Neural cell (in vitro differentiated cells): Measurements from ENCODE around the gene GRID1. TPM values are rescaled to one million over a fixed set of nuclear protein-coding genes. Genes with fewer than 3 reads are reported as not detected.

ENCODE experiments used
- H2AFZ ChIP-seq: fragments of 200-600, 300-800 bp; sonication (generic), shearing (Covaris generic); 2 replicates; pipeline ENCODE4 v1.6.0; 2014; ENCODE audit warnings: low read depth, mild to moderate bottlenecking, antibody characterized with exemption, low read length, moderate library complexity
- H3F3A ChIP-seq: fragments of 200-600 bp; shearing (Covaris generic); 2 replicates; pipeline ENCODE4 v1.6.1; 2016; ENCODE audit warnings: mild to moderate bottlenecking, moderate library complexity, mixed read lengths, antibody characterized with exemption, low read length; ENCODE audit not compliant: insufficient read depth, poor library complexity, severe bottlenecking
- H3K27ac ChIP-seq: fragments of 200-600, 300-800 bp; sonication (generic), shearing (Covaris generic); 2 replicates; pipeline ENCODE4 v1.5.1; 2014; ENCODE audit warnings: mild to moderate bottlenecking, low read length, moderate library complexity
- H3K27me3 ChIP-seq: fragments of 300-800, 200-600 bp; sonication (generic), shearing (Covaris generic); 2 replicates; pipeline ENCODE4 v1.6.0; 2014; ENCODE audit warnings: mild to moderate bottlenecking, low read depth, low read length, moderate library complexity; ENCODE audit not compliant: insufficient read depth
- H3K36me3 ChIP-seq: fragments of 300-800, 200-600 bp; sonication (generic), shearing (Covaris generic); 2 replicates; pipeline ENCODE4 v1.5.1; 2014; ENCODE audit warnings: mild to moderate bottlenecking, antibody characterized with exemption, low read length, moderate library complexity; ENCODE audit not compliant: insufficient read depth
- H3K4me2 ChIP-seq: fragments of 300-800, 200-600 bp; sonication (generic), shearing (Covaris generic); 2 replicates; pipeline ENCODE4 v1.6.0; 2014; ENCODE audit warnings: mild to moderate bottlenecking, low read length
- H3K4me3 ChIP-seq: fragments of 300-800, 200-600 bp; sonication (generic), shearing (Covaris generic); 2 replicates; pipeline ENCODE4 v1.5.1; 2014; ENCODE audit warnings: mild to moderate bottlenecking, low read length, moderate library complexity
- H3K79me2 ChIP-seq: fragments of 200-600 bp; shearing (Covaris generic); replicated peaks from 2 replicates; pipeline ENCODE4 v1.6.0; 2014; ENCODE audit warnings: mild to moderate bottlenecking, low read length, moderate library complexity; ENCODE audit not compliant: insufficient read depth
- H3K9ac ChIP-seq: fragments of 300-800, 200-600 bp; sonication (generic), shearing (Covaris generic); 2 replicates; pipeline ENCODE4 v1.6.1; 2016; ENCODE audit warnings: mild to moderate bottlenecking, low read length, mixed read lengths
- H3K9me2 ChIP-seq: fragments of 200-600 bp; shearing (Covaris generic); 2 replicates; pipeline ENCODE4 v1.6.1; 2016; ENCODE audit warnings: mild to moderate bottlenecking, low read length, mixed read lengths; ENCODE audit not compliant: insufficient read depth
- H3K9me3 ChIP-seq: fragments of 200-600, 300-800 bp; sonication (generic), shearing (Covaris generic); 2 replicates; pipeline ENCODE4 v1.6.1; 2016; ENCODE audit warnings: mild to moderate bottlenecking, mixed run types, low read length, moderate library complexity, mixed read lengths
- H4K20me1 ChIP-seq: fragments of 200-600 bp; shearing (Covaris generic); 2 replicates; pipeline ENCODE4 v1.6.1; 2016; ENCODE audit warnings: mild to moderate bottlenecking, mixed run types; ENCODE audit not compliant: insufficient read depth
- EP300 ChIP-seq: fragments of 450-650 bp; conservative IDR thresholded peaks from 2 replicates; pipeline ENCODE4 v1.6.1; 2014; ENCODE audit warnings: antibody characterized with exemption, mild to moderate bottlenecking, moderate library complexity; ENCODE audit not compliant: poor library complexity, severe bottlenecking
- EZH2 ChIP-seq: fragments of 200-600, 300-800 bp; shearing (Covaris generic), sonication (generic); IDR thresholded peaks from 2 replicates; pipeline ENCODE4 v1.6.1; 2014; ENCODE audit warnings: antibody characterized with exemption, low read length, borderline replicate concordance, mild to moderate bottlenecking; ENCODE audit not compliant: insufficient read depth, poor library complexity, severe bottlenecking
- MXI1 ChIP-seq: fragments of 450-650 bp; conservative IDR thresholded peaks from 2 replicates; pipeline ENCODE4 v1.6.1; 2014; ENCODE audit warnings: antibody characterized with exemption, mild to moderate bottlenecking; ENCODE audit not compliant: poor library complexity, severe bottlenecking
- POLR2AphosphoS5 ChIP-seq: IDR thresholded peaks from 2 replicates; pipeline ENCODE4 v1.6.1; 2012
- RAD21 ChIP-seq: fragments of 450-650 bp; conservative IDR thresholded peaks from 2 replicates; pipeline ENCODE4 v1.6.1; 2014; ENCODE audit warnings: antibody characterized with exemption, mild to moderate bottlenecking, moderate library complexity
- REST ChIP-seq: IDR thresholded peaks from 2 replicates; pipeline ENCODE4 v1.6.1; 2012; ENCODE audit warnings: borderline replicate concordance
- SMC3 ChIP-seq: fragments of 450-650 bp; conservative IDR thresholded peaks from 2 replicates; pipeline ENCODE4 v1.6.1; 2014; ENCODE audit warnings: antibody characterized with exemption, mild to moderate bottlenecking, moderate library complexity; ENCODE audit not compliant: poor library complexity
- TAF1 ChIP-seq: IDR thresholded peaks from 2 replicates; pipeline ENCODE4 v1.6.1; 2012; ENCODE audit warnings: low read depth
- polyA plus RNA-seq: library from polyadenylated mRNA; depleted of rRNA; stranded (reverse); fragments of >200 nt; gene quantifications from 2 replicates; pipeline ENCODE4 v1.2.3, GENCODE V29; 2014
- TF ChIP-seq, protein P1 (sequence below): fragments of 450-650 bp; IDR thresholded peaks from 2 replicates; pipeline ENCODE4 v1.5.1; 2014; ENCODE audit warnings: antibody characterized with exemption, mild to moderate bottlenecking, moderate library complexity; ENCODE audit not compliant: poor library complexity, severe bottlenecking

GRID1 gene
- polyA plus RNA-seq, 1 donor from 2014 or later = 7.3 TPM

- Histone ChIP-seq H3K27ac (no peak overlapping the region), H3K9me3 (no peaks in the 10 kb centered on the region), H3K4me3 (no peak overlapping the region), H2AFZ (no peak overlapping the region), H3F3A (no peaks in the 10 kb centered on the region), H3K9me2 (no peaks in the 10 kb centered on the region), H3K79me2 (no peaks in the 10 kb centered on the region), H3K36me3 (no peaks in the 10 kb centered on the region), H3K4me2 (no peak overlapping the region), H4K20me1 (no peaks in the 10 kb centered on the region), H3K27me3 (no peaks in the 10 kb centered on the region), H3K9ac (no peak overlapping the region)
- TF ChIP-seq REST = no peak
These were observed 787.7 kb downstream of the GRID1 start for GRCh38 chr10:85578860-85579259.

DNA sequence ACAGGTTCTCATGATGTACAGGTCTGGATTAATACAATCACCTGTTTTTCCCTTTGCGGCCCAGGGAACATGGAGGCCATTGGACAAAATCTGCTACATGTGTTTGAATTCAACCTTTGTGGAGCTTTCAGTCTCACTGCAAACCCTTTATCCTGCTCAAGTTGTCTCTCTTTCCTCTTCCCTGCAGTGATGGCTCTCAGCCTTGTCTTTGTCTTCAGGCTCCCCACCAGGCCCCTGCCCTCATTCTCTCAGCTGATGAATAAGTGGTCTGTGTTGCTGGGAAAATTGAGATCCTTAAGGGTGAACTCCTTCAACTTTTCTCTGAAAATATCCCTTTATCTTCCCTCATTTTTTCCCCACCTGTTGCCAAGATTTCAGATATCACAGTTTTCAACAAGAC is 791.2 kb downstream of the GRID1 start:
- Histone ChIP-seq H3K27me3 (no peaks in the 10 kb centered on the region), H3K27ac (no peak overlapping the region), H3K9me2 (no peaks in the 10 kb centered on the region), H4K20me1 (no peaks in the 10 kb centered on the region), H3K79me2 (no peaks in the 10 kb centered on the region), H3K4me2 (no peak overlapping the region), H3K4me3 (no peak overlapping the region), H2AFZ (no peak overlapping the region), H3K9me3 (no peaks in the 10 kb centered on the region), H3K36me3 (no peaks in the 10 kb centered on the region), H3K9ac (no peak overlapping the region), H3F3A (no peaks in the 10 kb centered on the region)
- TF ChIP-seq, protein P1, sequence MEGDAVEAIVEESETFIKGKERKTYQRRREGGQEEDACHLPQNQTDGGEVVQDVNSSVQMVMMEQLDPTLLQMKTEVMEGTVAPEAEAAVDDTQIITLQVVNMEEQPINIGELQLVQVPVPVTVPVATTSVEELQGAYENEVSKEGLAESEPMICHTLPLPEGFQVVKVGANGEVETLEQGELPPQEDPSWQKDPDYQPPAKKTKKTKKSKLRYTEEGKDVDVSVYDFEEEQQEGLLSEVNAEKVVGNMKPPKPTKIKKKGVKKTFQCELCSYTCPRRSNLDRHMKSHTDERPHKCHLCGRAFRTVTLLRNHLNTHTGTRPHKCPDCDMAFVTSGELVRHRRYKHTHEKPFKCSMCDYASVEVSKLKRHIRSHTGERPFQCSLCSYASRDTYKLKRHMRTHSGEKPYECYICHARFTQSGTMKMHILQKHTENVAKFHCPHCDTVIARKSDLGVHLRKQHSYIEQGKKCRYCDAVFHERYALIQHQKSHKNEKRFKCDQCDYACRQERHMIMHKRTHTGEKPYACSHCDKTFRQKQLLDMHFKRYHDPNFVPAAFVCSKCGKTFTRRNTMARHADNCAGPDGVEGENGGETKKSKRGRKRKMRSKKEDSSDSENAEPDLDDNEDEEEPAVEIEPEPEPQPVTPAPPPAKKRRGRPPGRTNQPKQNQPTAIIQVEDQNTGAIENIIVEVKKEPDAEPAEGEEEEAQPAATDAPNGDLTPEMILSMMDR = no peak
- TF ChIP-seq REST (no peak), TAF1 (no peak), SMC3 (no peak), POLR2AphosphoS5 (no peak), RAD21 (no peak), MXI1 (no peak), EP300 (no peak), EZH2 (no peak)
